Raji (cell line): Measurements from ENCODE around the gene TTLL1.

Experiments used
- POLR2A ChIP-seq: IDR thresholded peaks from 2 replicates; pipeline ENCODE4 v1.6.1; 2011; ENCODE audit warnings: low read depth, low read length, control low read depth; ENCODE audit not compliant: insufficient read depth

The TTLL1 gene

GRCh38 chr22:43008921-43009320, 80.3 kb downstream of the TTLL1 start:
- TF ChIP-seq POLR2A = no peak

- no peak for TF ChIP-seq POLR2A
Observed at GRCh38 chr22:43008509-43008908, 80.7 kb downstream of the TTLL1 start.

- no peak for TF ChIP-seq POLR2A
Observed at GRCh38 chr22:43007519-43008102, 81.6 kb downstream of the TTLL1 start.

- TF ChIP-seq POLR2A = no peak
Observed at GRCh38 chr22:43006753-43007152, 82.4 kb downstream of the TTLL1 start.

GRCh38 chr22:43006016-43006505, 83.1 kb downstream of the TTLL1 start:
- TF ChIP-seq POLR2A = no peak

GRCh38 chr22:43005106-43005505, 84.1 kb downstream of the TTLL1 start:
- no peak for TF ChIP-seq POLR2A

- TF ChIP-seq POLR2A = no peak
Observed at GRCh38 chr22:43004362-43005035, 84.7 kb downstream of the TTLL1 start.

GRCh38 chr22:43002202-43002586, 87.0 kb downstream of the TTLL1 start:
- TF ChIP-seq POLR2A = no peak

GRCh38 chr22:43001271-43002201, 87.7 kb downstream of the TTLL1 start:
- TF ChIP-seq POLR2A = no peak

GRCh38 chr22:43000441-43001175, 88.6 kb downstream of the TTLL1 start:
- TF ChIP-seq POLR2A = no peak

GRCh38 chr22:42997582-42998090, 91.6 kb downstream of the TTLL1 start:
- TF ChIP-seq POLR2A = no peak

- TF ChIP-seq POLR2A = no peak
Observed at GRCh38 chr22:42996646-42997365, 92.4 kb downstream of the TTLL1 start.

- TF ChIP-seq POLR2A = no peak
Observed at GRCh38 chr22:42994917-42995562, 94.2 kb downstream of the TTLL1 start.
